ENCODE data around the gene GSK3B. TPM values are rescaled to one million over a fixed set of nuclear protein-coding genes. Genes with fewer than 3 reads are reported as not detected.

GSK3B gene
- total RNA-seq, 4 donors from 2014 or later: 34.6 to 65.2 (median 42.6) TPM

- peaks cover 0 to 5% (median 0%) of the 10 kb centered on the region in 4 donors for H3K4me1 ChIP-seq
- no peak overlapping the region for H3K27ac ChIP-seq
- H3K9me3 ChIP-seq: no peaks in the 10 kb centered on the region
- no peak overlapping the region for H3K4me3 ChIP-seq
- no peak for TF ChIP-seq CTCF (IDR thresholded peaks at IDR 0.05)
- no peak for DNase-seq
- no peaks in the 10 kb centered on the region for H3K27me3 ChIP-seq
- H3K36me3 ChIP-seq: peaks cover 0 to 47% (median 0%) of the 10 kb centered on the region in 3 donors
These were observed 285.4 kb downstream of the GSK3B start for GRCh38 chr3:119808843-119809242.

GRCh38 chr3:119808244-119808643 is 286.0 kb downstream of the GSK3B start:
- Histone ChIP-seq H3K36me3 (peaks cover 0 to 43% (median 0%) of the 10 kb centered on the region in 3 donors), H3K27me3 (no peaks in the 10 kb centered on the region), H3K27ac (no peak overlapping the region), H3K9me3 (no peaks in the 10 kb centered on the region), H3K4me3 (no peak overlapping the region), H3K4me1 (peaks cover 0 to 5% (median 0%) of the 10 kb centered on the region in 4 donors)
- DNase-seq: no peak
- TF ChIP-seq CTCF (IDR thresholded peaks at IDR 0.05): no peak
- TF ChIP-seq POLR2A (IDR thresholded peaks at IDR 0.05): no peak

GRCh38 chr3:119800844-119801243 is 293.4 kb downstream of the GSK3B start:
- no peak for TF ChIP-seq POLR2A (IDR thresholded peaks at IDR 0.05)
- TF ChIP-seq CTCF (IDR thresholded peaks at IDR 0.05): no peak
- no peak overlapping the region for H3K27ac ChIP-seq
- peaks cover 0 to 10% (median 0%) of the 10 kb centered on the region in 4 donors for H3K4me1 ChIP-seq
- H3K9me3 ChIP-seq: no peaks in the 10 kb centered on the region
- H3K36me3 ChIP-seq: no peaks in the 10 kb centered on the region
- H3K27me3 ChIP-seq: no peaks in the 10 kb centered on the region
- no peak overlapping the region for H3K4me3 ChIP-seq
- no peak for DNase-seq

DNA sequence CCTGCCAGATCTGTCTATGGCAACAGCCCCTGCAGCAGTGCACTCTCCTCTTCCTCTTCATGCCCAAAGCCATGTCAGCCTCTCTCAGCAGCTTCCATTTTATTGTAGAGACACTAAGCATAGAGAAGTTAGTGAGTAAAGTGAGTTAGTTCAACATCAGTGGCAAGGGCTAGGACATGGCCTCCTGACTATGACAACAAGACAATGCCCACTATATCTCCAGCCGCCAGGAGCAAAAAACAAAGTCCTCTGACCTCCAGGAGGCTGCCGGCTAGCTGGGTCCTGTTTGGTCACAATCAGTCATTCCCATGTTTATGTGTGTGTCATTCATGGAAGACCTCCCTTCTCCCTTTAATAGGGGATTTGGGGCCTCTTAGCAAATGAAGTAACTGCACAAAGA is 297.5 kb downstream of the GSK3B start:
- Histone ChIP-seq H3K9me3 (no peaks in the 10 kb centered on the region), H3K27ac (no peak overlapping the region), H3K4me1 (peaks cover 0 to 10% (median 0%) of the 10 kb centered on the region in 4 donors), H3K36me3 (peaks cover 0 to 6% (median 0%) of the 10 kb centered on the region in 3 donors), H3K27me3 (no peaks in the 10 kb centered on the region), H3K4me3 (no peak overlapping the region)
- TF ChIP-seq POLR2A (IDR thresholded peaks at IDR 0.05) (no peak), CTCF (IDR thresholded peaks at IDR 0.05) (no peak)
- DNase-seq: no peak

DNA sequence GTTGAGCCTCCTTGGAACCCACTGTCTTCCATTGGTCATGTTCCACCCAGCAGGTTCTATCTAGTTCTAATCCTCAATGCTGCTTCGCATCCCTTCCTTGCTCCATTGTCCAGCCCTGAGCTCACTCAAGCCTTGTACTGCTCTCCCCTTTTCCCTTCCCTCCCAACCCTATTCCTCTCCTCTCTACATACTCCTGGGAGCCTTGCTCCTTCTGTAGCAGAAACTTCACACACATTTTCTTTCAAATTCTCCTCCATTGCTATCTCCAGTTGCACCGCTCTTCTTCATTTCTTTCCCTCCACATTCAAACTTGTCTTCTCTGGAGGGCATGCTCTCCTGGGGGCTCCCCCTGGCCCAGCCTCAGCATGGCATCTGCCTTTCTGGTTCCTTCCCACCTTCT is 297.9 kb downstream of the GSK3B start:
- TF ChIP-seq CTCF (IDR thresholded peaks at IDR 0.05) (no peak), POLR2A (IDR thresholded peaks at IDR 0.05) (no peak)
- Histone ChIP-seq H3K9me3 (no peaks in the 10 kb centered on the region), H3K27ac (peak overlapping the region in 3 of 4 donors; percentile 67 to 87 (median 86)), H3K4me1 (peaks cover 0 to 10% (median 0%) of the 10 kb centered on the region in 4 donors), H3K27me3 (no peaks in the 10 kb centered on the region), H3K36me3 (peaks cover 0 to 9% (median 0%) of the 10 kb centered on the region in 3 donors), H3K4me3 (no peak overlapping the region)
- no peak for DNase-seq

DNA sequence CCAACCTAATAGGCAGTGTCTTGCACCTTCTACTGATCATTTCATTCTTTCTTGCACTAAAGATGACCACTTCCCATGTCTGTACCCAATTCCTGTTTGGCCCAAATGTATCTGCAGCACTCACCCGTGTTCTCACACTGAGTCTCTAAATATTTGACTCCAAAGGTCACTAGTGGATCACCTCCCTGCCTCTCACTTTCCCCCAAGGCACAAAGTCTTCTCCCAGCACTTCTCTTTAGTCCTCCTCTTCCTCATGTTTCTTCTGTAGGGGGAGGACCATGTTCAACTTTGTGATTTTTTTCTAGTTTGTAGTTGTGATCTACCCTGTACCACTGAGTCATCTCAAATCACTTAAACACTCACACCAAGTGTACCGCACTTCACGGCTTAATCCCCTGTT is 298.4 kb downstream of the GSK3B start:
- Histone ChIP-seq H3K4me1 (peaks cover 0 to 10% (median 0%) of the 10 kb centered on the region in 4 donors), H3K36me3 (peaks cover 0 to 9% (median 0%) of the 10 kb centered on the region in 3 donors), H3K9me3 (no peaks in the 10 kb centered on the region), H3K27me3 (no peaks in the 10 kb centered on the region), H3K27ac (peak overlapping the region in 3 of 4 donors; percentile 67 to 87 (median 86)), H3K4me3 (peak overlapping the region in 1 of 4 donors; percentile 25)
- TF ChIP-seq POLR2A (IDR thresholded peaks at IDR 0.05) (no peak), CTCF (IDR thresholded peaks at IDR 0.05) (no peak)
- no peak for DNase-seq
